Measurements from ENCODE around the gene TBC1D28.
"Not testable (repeated sequence)": the region's sequence is repeated elsewhere in the genome, so short reads cannot be mapped to it uniquely, and the experiment has no call there.

TBC1D28 gene

DNA sequence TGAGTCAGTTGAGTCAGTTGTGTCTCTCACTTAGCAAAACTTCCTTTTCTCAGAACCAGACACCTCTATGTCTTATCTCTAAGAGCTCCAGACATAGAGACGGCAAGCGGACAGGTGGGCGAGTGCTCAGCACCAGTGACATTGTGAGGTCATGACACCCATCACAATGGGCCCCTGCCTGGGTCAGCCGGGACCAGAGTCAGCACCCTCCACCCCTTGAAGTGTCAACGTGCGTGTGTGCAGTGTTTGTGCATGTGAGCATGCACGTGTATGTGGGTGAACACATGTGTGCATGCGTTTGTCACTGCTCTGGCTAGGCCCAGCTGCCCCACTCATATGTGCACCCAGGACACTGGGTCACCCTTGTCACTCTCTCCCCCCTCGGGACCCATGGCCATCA, at the start of gene TBC1D28:
TSS of gene TBC1D28 (minus strand) at position 101 of the 400 bp plus-strand sequence. CDS start 3,039 bp downstream, outside the sequence.
- not testable (repeated sequence) for DNase-seq (ENCODE audit: low read depth in 2 of 3, low spot score in 2 of 3)

DNA sequence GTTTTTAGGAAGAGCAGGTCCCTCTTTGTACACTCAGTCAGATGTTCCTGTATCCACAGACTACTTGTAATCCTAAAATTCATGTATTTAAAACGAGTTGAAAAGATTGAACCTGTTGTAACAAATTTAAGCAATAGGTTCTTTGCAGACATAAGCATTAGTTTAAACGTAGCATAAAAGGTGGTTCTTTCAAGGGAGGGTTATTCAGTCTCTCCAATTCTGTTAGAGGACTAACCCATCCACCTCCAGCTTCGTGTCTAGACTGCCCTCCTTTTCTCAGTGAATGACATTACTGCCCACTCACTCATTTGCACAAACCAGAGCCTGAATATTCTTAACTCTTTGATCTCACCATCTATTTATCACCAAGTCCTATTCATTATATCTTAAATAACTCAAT, 38.5 kb upstream of the TBC1D28 start:
- not testable (repeated sequence) for DNase-seq (ENCODE audit: low read depth in 2 of 3, low spot score in 2 of 3)

DNA sequence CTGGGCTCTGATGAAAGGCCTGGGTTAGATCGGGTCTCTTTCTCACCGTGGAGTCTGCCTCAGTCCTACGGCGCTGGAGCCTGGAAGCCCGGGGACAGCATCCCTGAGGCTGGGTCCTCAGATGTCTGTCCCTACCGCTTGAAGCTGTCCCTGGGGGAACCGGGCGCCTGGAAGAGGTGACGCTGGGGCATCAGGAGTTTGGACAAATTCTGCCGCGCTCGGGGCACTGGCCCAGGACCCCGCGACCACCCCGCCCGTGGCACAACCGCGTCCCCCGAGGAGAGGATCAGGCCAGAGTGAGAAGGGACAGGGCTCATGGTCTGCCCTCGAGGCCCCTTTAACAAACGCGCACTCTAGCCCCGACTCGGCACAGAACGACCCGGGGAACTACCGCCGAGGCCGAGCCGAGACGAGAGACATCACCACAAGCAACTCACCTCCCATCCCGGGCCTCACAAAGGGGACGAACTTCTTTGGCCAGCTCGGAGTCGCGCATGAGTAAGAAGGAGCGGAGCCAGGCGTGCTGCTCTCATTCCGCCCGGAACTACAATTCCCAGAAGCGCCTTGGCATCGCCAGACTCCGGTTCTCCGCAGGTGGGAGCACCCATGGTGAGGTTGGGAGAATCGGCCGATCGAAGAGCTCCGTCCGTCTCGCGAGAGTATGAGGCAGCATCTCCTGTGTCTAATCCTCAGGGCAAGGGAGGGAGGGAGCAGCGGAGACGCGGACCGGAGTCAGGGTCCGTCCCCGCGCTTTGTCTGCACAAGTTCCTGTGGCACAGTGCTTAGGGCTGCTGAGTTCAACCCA, 37.8 kb upstream of the TBC1D28 start, which contains the start of gene FOXO3B:
TSS of gene FOXO3B (minus strand) at position 548 of the 805 bp plus-strand sequence. CDS start 663 bp downstream, outside the sequence.
- peak; percentile 23 to 66 (median 45) for DNase-seq (ENCODE audit: low read depth in 2 of 3, low spot score in 2 of 3)

DNA sequence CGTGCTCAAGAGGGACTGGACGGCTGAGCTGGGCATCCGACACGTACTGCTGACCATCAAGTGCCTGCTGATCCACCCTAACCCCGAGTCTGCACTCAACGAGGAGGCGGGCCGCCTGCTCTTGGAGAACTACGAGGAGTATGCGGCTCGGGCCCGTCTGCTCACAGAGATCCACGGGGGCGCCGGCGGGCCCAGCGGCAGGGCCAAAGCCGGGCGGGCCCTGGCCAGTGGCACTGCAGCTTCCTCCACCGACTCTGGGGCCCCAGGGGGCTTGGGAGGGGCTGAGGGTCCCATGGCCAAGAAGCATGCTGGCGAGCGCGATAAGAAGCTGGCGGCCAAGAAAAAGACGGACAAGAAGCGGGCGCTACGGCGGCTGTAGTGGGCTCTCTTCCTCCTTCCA, 33.2 kb upstream of the TBC1D28 start:
- not testable (repeated sequence) for DNase-seq (ENCODE audit: low read depth in 2 of 3, low spot score in 2 of 3)

DNA sequence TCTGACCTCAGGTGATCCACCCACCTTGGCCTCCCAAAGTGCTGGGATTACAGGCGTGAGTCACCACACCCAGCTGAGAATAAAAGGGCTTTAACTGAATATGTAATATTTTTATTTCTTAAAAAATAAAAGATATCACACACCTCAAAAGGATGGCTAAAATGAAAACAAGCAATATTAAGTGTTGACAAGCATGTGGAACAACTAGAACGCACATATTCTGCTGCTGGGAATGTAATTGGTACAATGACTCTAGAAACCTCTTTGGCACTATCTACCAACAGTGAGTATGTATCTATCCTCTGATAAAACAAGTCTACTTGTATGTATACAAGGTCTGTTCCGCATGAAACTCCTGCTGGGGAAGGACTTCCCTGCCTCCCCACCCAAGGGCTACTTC, 32.7 kb upstream of the TBC1D28 start:
- not testable (repeated sequence) for DNase-seq (ENCODE audit: low read depth in 2 of 3, low spot score in 2 of 3)

DNA sequence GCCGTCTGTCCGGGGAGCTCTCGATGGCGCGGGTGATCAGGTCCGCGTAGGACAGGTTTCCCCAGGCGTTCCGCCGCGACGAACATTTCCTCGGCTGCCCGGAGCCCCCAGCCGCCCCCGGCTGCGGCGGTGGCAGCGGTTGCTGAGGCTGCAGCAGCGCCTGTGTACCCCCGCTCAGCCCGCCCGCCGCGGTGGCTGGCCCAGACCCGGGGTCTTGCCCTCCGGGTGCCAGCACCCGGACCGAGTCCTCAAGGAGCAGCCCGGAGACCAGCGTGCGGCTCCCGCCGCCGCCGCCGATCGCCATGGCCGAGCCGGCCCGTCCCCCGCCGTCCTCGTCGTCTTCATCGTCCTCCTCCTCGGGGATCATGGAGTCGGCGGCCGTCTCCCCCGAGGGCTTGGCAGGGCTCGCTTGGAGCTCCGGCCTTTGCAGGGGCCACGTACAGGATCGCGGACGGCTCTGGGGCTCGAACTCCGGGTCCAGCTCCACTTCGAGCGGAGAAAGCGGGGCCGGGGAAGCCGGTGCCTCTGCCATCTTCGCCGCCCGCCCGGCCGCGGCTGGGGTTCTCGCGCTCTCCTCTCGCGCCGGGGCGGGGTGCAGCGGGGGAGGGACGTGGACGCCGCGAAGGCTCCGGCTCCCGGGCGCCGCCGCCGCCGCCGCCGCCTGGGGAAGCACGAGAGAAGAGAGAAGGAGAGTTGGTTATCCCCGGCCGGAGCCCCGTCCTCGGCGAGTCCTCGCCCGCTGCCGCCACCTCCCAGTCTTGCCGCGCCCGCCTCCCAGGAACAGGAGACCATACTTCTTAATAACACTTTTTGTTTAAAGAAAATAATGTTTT, 28.4 kb upstream of the TBC1D28 start:
- DNase-seq (ENCODE audit: low read depth in 2 of 3, low spot score in 2 of 3) = not testable (repeated sequence)

DNA sequence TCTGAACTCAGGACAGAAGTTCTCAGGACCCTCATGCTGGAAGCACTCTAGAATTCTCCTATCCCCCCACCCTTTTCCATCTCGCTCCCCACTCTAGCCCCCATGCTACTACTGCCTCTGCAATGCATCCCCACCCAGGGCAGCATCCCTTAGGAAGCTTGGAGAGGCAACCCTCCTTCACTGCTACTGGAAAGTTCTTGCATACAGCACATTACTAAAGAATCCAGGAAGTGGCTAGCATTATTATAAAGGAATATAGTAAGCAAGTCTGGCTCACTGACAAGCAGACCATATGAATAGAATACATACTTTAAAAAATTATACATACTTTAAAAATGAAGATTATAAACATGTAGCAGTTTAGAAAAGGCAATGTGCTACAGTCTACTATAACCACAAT, 24.4 kb upstream of the TBC1D28 start:
- not testable (repeated sequence) for DNase-seq (ENCODE audit: low read depth in 2 of 3, low spot score in 2 of 3)

DNA sequence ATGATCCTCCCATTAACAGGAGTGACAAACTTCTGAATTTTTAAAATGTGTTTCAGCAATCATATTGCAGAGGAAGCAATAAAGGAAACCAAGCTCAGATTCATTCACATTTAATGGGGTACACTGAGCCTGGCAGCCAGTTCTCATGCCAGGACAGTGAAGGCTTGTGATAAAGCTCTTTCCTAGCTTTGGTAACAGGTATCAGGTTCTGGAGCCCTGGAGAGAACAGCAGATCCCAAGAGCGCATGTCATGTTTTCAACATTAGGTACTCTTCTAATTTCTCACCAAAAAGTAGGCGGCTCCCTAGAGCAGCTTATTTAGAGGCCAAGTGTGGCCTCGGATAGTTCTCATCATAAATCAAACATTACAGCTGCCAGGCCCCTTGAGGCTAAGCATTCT, 23.3 kb upstream of the TBC1D28 start:
- not testable (repeated sequence) for DNase-seq (ENCODE audit: low read depth in 2 of 3, low spot score in 2 of 3)

DNA sequence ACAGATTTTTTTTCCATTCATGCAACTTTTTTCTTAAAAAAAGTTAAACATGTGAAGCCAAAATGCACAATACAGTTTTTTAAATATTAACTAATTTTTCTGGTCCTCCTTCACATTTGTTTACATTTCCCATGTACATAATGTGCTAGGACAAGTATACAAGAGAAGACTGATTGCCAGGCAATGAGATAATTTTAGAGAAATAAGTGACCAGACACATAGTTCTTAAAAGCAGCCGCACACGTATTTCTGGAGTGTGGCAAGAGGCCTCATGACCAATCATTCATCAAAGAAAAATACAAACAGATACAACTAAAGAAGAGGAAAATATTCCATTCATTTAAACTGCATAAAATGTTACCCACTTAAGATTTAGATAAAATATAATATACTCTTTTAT, 22.1 kb upstream of the TBC1D28 start:
- DNase-seq (ENCODE audit: low read depth in 2 of 3, low spot score in 2 of 3) = not testable (repeated sequence)

DNA sequence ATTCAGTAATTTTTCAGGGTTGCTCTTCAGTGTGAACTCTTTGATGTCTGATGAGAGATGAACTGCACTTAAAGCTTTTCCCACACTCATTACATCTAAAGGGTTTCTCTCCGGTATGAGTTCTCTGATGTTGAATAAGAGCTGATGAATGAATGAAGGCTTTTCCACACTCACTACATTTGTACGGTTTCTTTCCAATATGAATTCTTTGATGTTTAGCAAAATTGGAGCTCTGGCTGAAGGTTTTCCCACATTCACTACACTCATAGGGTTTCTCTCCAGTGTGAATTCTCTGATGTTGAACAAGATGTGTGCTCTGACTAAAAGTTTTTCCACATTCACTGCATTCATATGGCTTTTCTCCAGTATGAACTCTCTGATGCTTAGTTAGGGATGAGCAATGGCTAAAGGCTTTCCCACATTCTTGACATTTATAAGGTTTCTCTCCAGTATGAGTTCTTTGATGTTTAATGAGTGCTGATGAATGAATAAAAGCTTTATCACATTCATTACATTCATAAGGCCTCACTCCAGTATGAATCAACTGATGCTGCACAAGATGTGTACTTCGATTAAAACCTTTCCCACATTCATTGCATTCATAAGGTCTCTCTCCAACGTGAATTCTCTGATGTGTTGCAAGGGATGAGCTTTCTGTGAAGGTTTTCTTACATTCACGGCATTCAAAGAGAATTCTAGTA, 17.9 kb upstream of the TBC1D28 start:
- not testable (repeated sequence) for DNase-seq (ENCODE audit: low read depth in 2 of 3, low spot score in 2 of 3)

DNA sequence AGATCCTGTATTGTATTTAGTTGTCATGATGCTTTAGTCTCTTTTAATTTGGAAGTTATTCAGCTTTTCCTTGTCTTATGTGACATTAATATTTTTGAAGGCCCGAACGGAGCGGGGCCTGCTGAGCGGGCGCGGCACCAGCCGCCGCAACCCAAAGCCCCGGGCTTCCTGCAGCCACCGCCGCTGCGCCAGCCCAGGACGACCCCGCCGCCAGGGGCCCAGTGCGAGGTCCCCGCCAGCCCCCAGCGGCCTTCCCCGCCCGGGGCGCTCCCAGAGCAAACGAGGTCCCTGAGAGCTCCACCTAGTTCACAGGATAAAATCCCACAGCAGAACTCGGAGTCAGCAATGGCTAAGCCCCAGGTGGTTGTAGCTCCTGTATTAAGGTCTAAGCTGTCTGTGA, 5.9 kb upstream of the TBC1D28 start:
- not testable (repeated sequence) for DNase-seq (ENCODE audit: low read depth in 2 of 3, low spot score in 2 of 3)

DNA sequence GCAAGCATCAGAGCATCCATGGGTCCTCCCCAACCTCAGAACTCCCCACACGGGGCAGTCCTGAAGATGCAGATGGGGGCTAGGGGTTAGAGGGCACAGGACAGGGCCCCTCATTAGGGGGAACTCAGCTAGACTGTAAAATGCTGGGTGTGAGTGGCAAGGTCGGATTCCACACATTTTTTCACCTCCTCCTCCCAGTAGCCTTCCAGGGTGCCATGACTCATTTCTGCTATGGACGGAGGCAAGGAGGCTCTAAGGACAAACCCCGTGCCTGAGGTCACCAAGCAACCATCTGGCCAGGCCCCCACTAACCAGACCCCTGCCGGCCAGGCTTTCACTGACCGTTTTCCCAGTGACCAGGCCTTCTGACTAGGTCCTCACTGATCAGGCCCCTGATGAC, 1.1 kb downstream of the TBC1D28 start:
- DNase-seq (ENCODE audit: low read depth in 2 of 3, low spot score in 2 of 3) = not testable (repeated sequence)

DNA sequence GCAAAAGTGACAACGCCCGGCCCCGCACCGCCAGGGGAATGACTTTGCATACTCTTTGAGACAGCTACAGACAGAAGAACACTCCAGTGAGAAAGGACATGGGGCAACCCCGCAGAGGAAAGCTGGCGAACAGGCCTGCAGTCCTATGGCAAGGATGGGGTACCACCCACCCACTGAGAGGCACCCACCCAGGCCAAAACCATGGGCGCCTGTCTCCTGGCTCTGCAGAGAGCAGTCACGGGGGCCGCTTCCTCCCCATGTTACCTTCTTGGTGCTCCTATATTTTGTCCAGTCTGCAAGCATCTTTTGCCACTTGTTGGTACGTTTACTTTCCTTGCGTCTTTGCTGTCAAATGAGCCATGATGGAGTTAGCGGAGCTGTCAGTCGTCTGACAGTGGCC, 5.8 kb downstream of the TBC1D28 start:
- DNase-seq (ENCODE audit: low read depth in 2 of 3, low spot score in 2 of 3) = not testable (repeated sequence)

DNA sequence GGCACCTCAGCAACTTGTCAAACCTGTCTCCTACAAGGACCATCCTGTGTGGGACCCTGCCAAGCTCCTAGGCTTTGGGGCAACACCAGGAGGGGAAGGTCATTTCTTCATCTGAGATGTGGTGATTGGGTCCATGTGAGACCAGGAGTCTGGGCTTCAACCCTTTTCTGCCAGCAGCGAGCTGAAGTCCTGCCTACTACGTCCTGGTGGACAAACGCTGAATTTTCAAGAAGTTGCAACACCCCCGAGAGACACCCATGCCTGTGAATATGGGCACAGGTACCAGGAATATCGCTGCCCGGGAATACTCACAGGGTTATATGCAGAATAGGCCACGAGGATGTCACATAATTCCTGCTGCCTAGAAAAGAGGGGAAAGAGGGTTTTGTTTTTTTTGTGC, 8.0 kb downstream of the TBC1D28 start:
- DNase-seq (ENCODE audit: low read depth in 2 of 3, low spot score in 2 of 3) = not testable (repeated sequence)

DNA sequence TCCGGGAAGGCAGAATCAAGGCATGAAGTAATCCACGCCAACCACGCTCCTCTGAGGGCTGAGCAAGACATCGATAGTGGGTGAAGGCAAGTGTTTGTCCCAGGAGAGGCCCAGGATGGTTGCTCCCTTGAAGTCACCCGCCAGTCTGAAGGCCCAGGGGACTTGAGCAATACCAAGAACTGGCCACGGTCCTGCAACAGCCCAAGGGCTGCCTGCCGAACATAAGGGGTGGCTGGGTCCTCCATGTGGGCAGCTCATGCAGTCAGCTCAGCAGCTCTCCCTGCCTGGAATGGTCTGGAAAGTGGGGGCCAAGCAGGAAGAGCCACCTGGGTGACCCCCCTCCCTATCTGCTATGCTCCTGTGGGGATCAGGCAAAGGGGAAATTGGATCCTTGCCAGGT, 8.4 kb downstream of the TBC1D28 start:
- DNase-seq (ENCODE audit: low read depth in 2 of 3, low spot score in 2 of 3) = not testable (repeated sequence)

DNA sequence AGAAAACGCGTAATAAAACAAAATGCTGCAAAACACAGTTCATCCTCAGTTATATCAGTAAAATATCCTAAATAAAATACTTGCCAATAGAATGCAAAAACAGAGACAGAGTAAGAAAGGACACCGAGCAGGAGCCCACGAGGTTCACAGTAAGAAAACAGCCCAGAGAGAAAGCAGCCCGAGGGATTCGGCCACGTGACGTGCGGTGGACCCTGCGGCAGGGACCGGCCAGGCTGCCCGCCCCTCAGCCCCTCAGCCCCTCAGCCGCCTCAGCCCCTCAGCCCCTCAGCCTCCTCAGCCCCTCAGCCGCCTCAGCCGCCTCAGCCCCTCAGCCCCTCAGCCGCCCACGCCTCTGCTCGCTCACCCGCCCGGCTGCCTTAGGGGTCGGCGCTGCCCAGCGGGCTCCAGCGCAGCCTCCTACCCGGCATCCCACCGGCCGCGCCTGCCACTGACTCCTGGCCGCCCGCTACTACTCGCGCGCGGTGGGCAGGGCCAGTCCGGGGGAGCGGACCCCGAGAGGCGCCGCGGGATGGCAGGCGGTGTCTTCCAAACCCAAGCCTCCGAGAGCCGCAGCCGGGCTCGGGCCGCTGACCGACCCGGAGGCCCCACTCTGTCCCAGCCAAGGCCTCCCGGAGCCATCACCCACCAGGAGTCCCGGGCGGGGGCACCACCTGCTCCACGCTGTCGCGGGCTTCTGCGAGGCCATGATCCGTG, 9.5 kb downstream of the TBC1D28 start:
- not testable (repeated sequence) for DNase-seq (ENCODE audit: low read depth in 2 of 3, low spot score in 2 of 3)

DNA sequence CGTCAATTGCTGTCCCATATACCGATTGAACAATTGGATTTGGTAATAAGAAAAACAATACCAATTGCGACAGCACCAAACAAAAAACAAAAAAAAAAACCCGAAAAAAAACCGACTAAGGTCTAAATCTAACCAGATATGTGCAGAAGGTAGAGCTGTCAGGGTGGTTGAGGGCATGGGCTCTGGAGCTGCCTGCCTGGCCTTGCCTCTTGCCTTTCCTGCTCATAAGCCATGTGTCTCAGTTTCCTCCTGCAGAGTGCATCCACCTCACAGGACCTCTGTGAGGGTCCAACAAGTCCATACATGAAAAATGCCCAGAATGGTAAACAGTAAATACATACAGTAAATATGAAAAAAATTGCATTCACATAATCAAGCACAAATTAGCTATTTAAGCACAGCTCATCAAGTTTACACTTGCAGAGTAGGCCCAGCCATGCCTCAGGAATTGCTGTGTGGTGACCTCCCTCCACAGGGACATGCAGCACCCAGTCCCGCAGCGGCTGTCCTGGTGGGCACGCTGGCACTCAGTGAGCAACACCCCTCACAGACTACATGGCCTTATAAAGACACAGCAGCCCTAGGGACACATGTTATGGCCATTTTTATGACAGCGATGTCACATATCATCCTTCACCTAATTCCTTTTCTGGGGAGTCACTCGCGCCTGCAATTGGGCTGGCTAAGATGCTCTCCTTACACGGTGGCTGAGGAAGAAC, 17.9 kb downstream of the TBC1D28 start:
- no peak for DNase-seq (ENCODE audit: low read depth in 2 of 3, low spot score in 2 of 3)

DNA sequence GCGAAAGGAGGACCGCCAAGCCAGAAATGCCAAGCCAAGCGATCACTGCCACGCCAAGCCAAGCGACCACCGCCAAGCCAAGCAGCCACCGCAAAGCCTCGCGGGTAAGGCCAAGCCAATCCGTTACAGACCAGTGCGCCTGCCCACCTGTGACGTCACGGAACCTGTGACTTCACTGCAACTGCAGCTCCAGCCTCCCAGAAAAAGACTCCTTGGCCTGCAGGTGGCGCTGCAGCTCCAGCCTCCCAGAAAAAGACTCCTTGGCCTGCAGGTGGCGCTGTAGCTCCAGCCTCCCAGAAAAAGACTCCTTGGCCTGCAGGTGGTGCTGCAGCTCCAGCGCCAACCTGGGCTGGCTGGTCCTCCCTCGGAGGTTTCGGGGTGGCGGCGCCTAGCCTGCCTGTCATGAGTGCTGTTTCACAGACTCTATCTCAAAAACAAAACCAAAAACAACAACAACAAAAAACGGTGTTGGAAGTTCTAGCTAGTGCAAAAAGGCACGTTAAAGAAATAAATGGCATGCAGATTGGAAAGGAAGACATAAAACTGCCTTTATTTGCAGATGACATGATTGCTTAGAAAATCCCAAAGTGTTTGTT, 18.6 kb downstream of the TBC1D28 start:
- DNase-seq (ENCODE audit: low read depth in 2 of 3, low spot score in 2 of 3) = peak; percentile 87 to 94 (median 94)

DNA sequence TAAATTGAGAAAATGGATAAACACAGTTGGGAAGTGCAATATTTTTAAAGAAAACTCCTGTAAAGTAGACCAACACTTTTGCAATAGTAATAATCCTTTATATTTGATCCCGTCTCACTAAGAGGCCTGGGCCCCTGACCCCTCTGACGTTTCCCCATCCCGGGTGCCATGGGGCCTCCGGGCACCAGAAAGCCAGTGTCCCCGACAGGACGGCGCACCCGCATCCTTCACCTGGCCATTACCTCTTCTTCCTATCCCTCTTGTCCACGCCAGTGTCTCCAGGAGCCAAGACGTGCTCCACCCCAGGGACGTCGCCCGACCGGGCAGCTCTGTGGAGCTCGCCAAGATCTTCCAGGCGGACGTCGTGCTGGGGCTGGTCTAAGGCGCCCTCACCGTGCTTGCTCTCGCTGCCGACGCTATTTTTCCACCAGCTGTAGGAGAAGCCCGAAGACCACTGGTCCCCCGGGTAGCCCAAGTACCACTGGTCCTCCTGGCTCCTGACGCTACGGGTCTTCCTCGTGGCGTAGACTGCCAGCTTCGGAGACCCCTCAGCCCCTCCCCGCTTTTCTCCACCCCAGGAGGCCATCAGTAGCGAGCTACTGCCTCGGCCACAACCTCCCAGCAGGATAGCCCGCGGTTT, 19.2 kb downstream of the TBC1D28 start:
- DNase-seq (ENCODE audit: low read depth in 2 of 3, low spot score in 2 of 3) = not testable (repeated sequence)
